ENCODE data around the gene CHTOP. TPM values are rescaled to one million over a fixed set of nuclear protein-coding genes. Genes with fewer than 3 reads are reported as not detected.

Gene CHTOP
- total RNA-seq, 2 experiments from 2014 or later = 97.1 to 102 TPM

DNA sequence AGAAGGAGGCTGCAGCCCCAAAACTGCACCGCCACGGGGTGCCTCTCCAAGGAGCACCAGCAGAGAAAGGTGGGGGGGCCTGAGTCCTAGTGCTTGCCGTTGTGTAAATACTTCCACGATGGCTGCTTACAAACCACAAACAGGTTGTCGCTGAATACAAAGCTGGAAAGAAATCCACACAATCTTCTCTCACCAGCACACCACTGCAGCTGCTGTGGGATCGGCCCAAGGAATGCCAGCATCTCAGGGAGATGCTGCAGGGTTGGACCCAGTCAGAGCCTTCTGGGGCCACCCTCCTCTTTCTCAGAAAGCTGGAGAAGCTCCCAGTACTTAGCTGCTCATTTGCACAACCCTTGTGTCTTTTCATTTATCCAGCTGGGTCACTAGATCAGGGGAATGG is 14.7 kb upstream of the CHTOP start:
- TF ChIP-seq, protein P1, sequence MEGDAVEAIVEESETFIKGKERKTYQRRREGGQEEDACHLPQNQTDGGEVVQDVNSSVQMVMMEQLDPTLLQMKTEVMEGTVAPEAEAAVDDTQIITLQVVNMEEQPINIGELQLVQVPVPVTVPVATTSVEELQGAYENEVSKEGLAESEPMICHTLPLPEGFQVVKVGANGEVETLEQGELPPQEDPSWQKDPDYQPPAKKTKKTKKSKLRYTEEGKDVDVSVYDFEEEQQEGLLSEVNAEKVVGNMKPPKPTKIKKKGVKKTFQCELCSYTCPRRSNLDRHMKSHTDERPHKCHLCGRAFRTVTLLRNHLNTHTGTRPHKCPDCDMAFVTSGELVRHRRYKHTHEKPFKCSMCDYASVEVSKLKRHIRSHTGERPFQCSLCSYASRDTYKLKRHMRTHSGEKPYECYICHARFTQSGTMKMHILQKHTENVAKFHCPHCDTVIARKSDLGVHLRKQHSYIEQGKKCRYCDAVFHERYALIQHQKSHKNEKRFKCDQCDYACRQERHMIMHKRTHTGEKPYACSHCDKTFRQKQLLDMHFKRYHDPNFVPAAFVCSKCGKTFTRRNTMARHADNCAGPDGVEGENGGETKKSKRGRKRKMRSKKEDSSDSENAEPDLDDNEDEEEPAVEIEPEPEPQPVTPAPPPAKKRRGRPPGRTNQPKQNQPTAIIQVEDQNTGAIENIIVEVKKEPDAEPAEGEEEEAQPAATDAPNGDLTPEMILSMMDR (IDR thresholded peaks at IDR 0.05) = no peak
- Mint-ChIP-seq H3K36me3 (ENCODE audit: low read depth) (no peaks in the 10 kb centered on the region), H3K9me3 (no peaks in the 10 kb centered on the region), H3K27ac (no peak overlapping the region), H3K27me3 (no peaks in the 10 kb centered on the region), H3K4me3 (no peak overlapping the region), H3K4me1 (ENCODE audit: low read depth) (peaks cover 5% of the 10 kb centered on the region)
- intact Hi-C loops (cut with DNase I, micrococcal nuclease) = loop anchor here in 1 of 2 experiments (5.0 kb wide), 1 partner anchor 47 kb away; no protein-coding TSS in a partner anchor
- POLR2A ChIA-PET = interaction anchor here (1.8 kb wide), 1 partner anchor 15 kb away, joined by 9 read pairs; the partner anchor contains the start of gene CHTOP
- Histone ChIP-seq H3K9me3 (ENCODE audit: control insufficient read depth in 1 of 2, insufficient read depth in 1 of 2, low read length in 2 of 2) (no peaks in the 10 kb centered on the region), H3K27ac (ENCODE audit: low read depth in 1 of 2, low read length in 2 of 2) (no peak overlapping the region), H3K27me3 (ENCODE audit: control insufficient read depth in 1 of 2, insufficient read depth in 2 of 2, low read length in 2 of 2) (no peaks in the 10 kb centered on the region), H3K4me3 (ENCODE audit: low read length) (no peak overlapping the region), H3K4me1 (ENCODE audit: insufficient read depth, low read length) (peaks cover 7% of the 10 kb centered on the region), H3K36me3 (ENCODE audit: insufficient read depth, low read length) (no peaks in the 10 kb centered on the region)
- ATAC-seq (ENCODE audit: poor library complexity) (no peak), DNase-seq (no peak)
- CTCF ChIA-PET = no interaction called here

DNA sequence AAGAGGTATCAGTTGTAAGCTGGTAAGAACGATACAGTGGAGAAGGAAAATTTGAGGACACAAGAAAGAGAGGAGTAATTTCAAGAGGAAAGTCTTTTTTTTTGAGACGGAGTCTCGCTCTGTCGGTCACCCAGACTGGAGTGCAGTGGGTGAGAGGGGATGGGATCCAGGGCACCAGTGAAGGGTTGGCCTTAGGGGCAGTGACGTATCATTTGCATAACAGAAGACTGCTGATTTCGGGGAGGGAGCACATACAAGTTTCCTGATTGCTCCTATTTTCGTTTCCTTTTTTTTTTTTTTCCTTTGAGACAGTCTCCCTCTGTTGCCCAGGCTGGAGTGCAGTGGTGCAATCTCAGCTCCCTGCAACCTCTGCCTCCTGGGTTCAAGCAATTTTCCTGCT is 10.8 kb upstream of the CHTOP start:
- intact Hi-C loops (cut with DNase I, micrococcal nuclease) = no loop called here
- H3K9me3 ChIP-seq (ENCODE audit: control insufficient read depth in 1 of 2, insufficient read depth in 1 of 2, low read length in 2 of 2) = no peaks in the 10 kb centered on the region
- no peak overlapping the region for H3K4me3 ChIP-seq (ENCODE audit: low read length)
- ATAC-seq (ENCODE audit: poor library complexity) (no peak), DNase-seq (no peak)
- ChIA-PET CTCF (interaction anchor here (1.4 kb wide), 1 partner anchor 113 kb away, joined by 4 read pairs; no protein-coding TSS in a partner anchor), POLR2A (no interaction called here)
- no peaks in the 10 kb centered on the region for H3K36me3 ChIP-seq (ENCODE audit: insufficient read depth, low read length)
- Mint-ChIP-seq H3K4me3 (no peak overlapping the region), H3K9me3 (no peaks in the 10 kb centered on the region), H3K27ac (no peak overlapping the region), H3K36me3 (ENCODE audit: low read depth) (no peaks in the 10 kb centered on the region), H3K27me3 (no peaks in the 10 kb centered on the region), H3K4me1 (ENCODE audit: low read depth) (no peaks in the 10 kb centered on the region)
- TF ChIP-seq, protein P1 (IDR thresholded peaks at IDR 0.05) = no peak
- no peaks in the 10 kb centered on the region for H3K27me3 ChIP-seq (ENCODE audit: control insufficient read depth in 1 of 2, insufficient read depth in 2 of 2, low read length in 2 of 2)
- H3K4me1 ChIP-seq (ENCODE audit: insufficient read depth, low read length) = peaks cover 6% of the 10 kb centered on the region
- no peak overlapping the region for H3K27ac ChIP-seq (ENCODE audit: low read depth in 1 of 2, low read length in 2 of 2)

DNA sequence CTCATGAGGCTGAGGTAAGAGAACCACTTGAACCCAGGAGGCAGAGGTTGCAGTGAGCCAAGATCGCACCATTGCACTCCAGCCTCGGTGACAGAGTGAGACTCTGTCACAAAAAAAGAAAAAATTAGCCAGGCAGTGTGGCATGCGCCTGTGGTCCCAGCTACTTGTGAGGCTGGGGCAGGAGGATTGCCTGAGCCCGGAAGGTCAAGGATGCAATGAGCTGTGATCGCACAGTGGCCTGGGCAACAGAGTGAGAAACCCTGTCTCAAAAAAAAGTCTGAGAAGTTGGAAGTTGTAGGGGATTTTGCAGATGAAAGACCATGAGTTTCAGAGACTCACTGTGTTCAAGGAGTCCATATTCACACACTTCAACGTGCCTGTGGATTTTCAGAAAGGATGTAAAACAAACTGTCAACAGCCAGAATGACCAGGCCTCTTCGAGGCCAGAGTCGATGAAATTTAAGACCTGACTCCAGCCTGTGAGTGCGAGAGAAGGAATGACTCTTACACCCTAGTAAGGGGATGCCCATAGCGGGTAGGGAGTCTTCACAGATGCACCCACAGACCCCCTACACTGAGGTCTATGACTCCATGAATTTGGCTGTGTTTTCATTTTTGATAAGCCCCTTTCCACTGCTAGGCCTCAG is 8.8 kb upstream of the CHTOP start:
- no peak for ATAC-seq (ENCODE audit: poor library complexity)
- DNase-seq = no peak
- intact Hi-C loops (cut with DNase I, micrococcal nuclease) = no loop called here
- Mint-ChIP-seq H3K36me3 (ENCODE audit: low read depth) (no peaks in the 10 kb centered on the region), H3K4me1 (ENCODE audit: low read depth) (no peaks in the 10 kb centered on the region), H3K4me3 (no peak overlapping the region), H3K9me3 (no peaks in the 10 kb centered on the region), H3K27ac (no peak overlapping the region), H3K27me3 (no peaks in the 10 kb centered on the region)
- POLR2A ChIA-PET = interaction anchor here (1.0 kb wide), 1 partner anchor 9 kb away, joined by 4 read pairs; the partner anchor contains the start of gene CHTOP
- Histone ChIP-seq H3K27ac (ENCODE audit: low read depth in 1 of 2, low read length in 2 of 2) (no peak overlapping the region), H3K36me3 (ENCODE audit: insufficient read depth, low read length) (no peaks in the 10 kb centered on the region), H3K9me3 (ENCODE audit: control insufficient read depth in 1 of 2, insufficient read depth in 1 of 2, low read length in 2 of 2) (no peaks in the 10 kb centered on the region), H3K27me3 (ENCODE audit: control insufficient read depth in 1 of 2, insufficient read depth in 2 of 2, low read length in 2 of 2) (no peaks in the 10 kb centered on the region), H3K4me1 (ENCODE audit: insufficient read depth, low read length) (peaks cover 6% of the 10 kb centered on the region), H3K4me3 (ENCODE audit: low read length) (no peak overlapping the region)
- TF ChIP-seq, protein P1 (IDR thresholded peaks at IDR 0.05) = no peak
- CTCF ChIA-PET = no interaction called here

Measured in CD4-positive, alpha-beta T cell (primary cell).